PC-3 (cell line): ENCODE results near the gene KCNG2.

Experiments
- CTCF ChIP-seq: fragments of 300-600 bp; sonication (generic); conservative IDR thresholded peaks from 2 replicates; pipeline ENCODE4 v1.5.1; 2017; ENCODE audit warnings: antibody characterized with exemption, low read depth, mild to moderate bottlenecking, low read length
- EZH2 ChIP-seq: fragments of 300-600 bp; sonication (generic); IDR thresholded peaks from one replicate; pipeline ENCODE4 v1.6.1; 2017; ENCODE audit warnings: antibody characterized with exemption, mild to moderate bottlenecking, low read length; ENCODE audit not compliant: unreplicated experiment
- EZH2phosphoT487 ChIP-seq: fragments of 300-600 bp; sonication (generic); IDR thresholded peaks from 2 replicates; pipeline ENCODE4 v1.6.1; 2018; ENCODE audit warnings: mild to moderate bottlenecking, antibody characterized with exemption, low read length, borderline replicate concordance

GRCh38 chr18:79818036-79818435 lies 20.3 kb downstream of the KCNG2 start:
- TF ChIP-seq EZH2phosphoT487 (no peak), CTCF (no peak), EZH2 (no peak)
